Muscle of arm (tissue), 14 donors: ENCODE results near the gene EPPIN. TPM values are rescaled to one million over a fixed set of nuclear protein-coding genes. Genes with fewer than 3 reads are reported as not detected.
"Not testable (repeated sequence)": the region's sequence is repeated elsewhere in the genome, so short reads cannot be mapped to it uniquely, and the experiment has no call there.

Experiments
- DNase-seq: peaks from one replicate; pipeline ENCODE4 v3.0.0-alpha.2; 2013
- long read RNA-seq, 11 donors: transcript quantifications; one replicate each; lab custom pipeline, GENCODE V29; 2026
- polyA plus RNA-seq, 12 donors: library from polyadenylated mRNA; unstranded; fragments of 120-200 nt; gene quantifications; one replicate each; pipeline ENCODE4 v1.2.1, GENCODE V29; 2013; ENCODE audit not compliant: insufficient read length in 12 of 12

Gene EPPIN
- under 1 TPM in 2 of 12 donors, not detected in 10; 0.07 to 0.11 TPM for polyA plus RNA-seq
- long read RNA-seq, donor 1 = 0 reads
- long read RNA-seq, donor 2 = 0 reads
- long read RNA-seq, donor 3 = 0 reads
- long read RNA-seq, donor 4 = 0 reads
- long read RNA-seq, donor 5 = 0 reads
- long read RNA-seq, donor 6 = 0 reads
- long read RNA-seq, donor 7 = 0 reads
- long read RNA-seq, donor 8 = 0 reads
- long read RNA-seq, donor 9 = 0 reads
- long read RNA-seq, donor 10 = 0 reads
- long read RNA-seq, donor 11 = 0 reads

DNA sequence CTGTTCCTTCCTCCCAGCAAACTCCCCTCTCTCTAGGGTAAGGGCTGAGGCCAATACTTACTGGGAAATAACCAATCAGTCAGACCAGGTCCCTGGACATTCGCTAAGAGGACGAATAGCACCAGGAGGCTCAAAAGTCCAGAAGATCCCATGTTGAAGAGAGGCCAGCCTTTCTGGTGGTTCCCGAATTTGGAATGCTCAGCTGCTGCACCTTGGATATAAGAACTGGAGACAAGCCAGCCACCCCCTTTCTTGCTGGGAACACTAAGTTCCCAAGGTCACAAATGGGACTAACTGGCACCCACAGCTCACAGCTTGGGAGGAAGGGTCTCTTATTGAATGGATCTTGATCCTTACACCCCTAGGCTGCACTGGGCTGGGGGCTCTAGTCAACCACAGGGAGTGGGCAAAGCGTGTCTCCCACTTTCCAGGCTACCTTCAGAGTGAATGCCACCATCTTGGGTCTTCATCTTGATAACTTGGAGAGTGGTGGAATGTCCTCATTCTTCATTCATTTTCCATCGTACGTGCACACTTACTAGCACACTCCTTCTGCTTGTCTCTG is at the start of gene EPPIN:
EPPIN (minus strand) TSS at position 196 of the 565 bp plus-strand sequence; CDS start at position 152, 44 bp downstream.
- DNase-seq = no peak

- DNase-seq = no peak
These were observed 48.0 kb upstream of the EPPIN start for GRCh38 chr20:45595235-45595634.

GRCh38 chr20:45593498-45593897 is 46.3 kb upstream of the EPPIN start:
- DNase-seq = no peak

GRCh38 chr20:45592574-45593189 is 45.5 kb upstream of the EPPIN start:
- no peak for DNase-seq

DNA sequence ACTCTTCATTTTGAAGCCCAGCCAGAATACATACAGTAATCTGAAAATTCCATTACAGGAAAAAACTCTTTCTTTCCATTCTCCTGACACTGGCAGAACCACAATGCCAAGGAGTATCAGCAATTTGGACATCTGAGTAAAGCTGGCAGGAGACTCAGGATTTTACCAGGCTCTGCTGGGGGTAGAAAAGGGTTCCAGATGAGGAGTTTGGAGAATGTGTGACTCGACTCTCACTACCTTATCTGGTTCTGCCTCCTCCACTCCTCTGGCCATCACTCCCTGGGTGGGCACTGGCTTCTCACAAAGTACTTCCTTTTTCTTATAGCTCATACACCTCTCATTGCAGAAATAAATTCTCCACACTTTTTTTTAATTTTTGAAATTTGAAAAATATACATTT is 42.5 kb upstream of the EPPIN start:
- DNase-seq = no peak

- no peak for DNase-seq
These were observed 41.6 kb upstream of the EPPIN start for GRCh38 chr20:45588800-45589199.

DNA sequence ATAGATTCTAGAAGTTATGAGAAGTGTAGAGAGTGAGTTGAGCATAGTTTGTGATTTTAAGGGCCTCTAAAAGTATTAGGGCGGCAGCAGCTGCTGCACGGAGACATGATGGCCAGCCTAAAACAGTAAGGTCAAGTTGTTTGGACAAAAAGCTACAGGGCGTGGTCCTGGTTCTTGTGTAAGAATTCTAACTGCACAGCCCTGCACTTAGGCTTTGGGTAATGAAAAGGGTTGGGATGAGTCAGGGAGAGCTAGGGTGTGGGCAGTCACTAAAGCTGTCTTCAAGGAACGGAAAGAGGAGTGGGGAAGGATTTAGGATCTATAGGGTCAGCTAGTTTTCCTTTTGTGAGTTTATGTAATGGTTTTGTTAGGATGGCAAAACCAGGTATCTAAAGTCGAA is 38.8 kb upstream of the EPPIN start:
- not testable (repeated sequence) for DNase-seq

- not testable (repeated sequence) for DNase-seq
These were observed 37.1 kb upstream of the EPPIN start for GRCh38 chr20:45584294-45584693.

- DNase-seq = no peak
These were observed 36.3 kb upstream of the EPPIN start for GRCh38 chr20:45583502-45583901.

DNA sequence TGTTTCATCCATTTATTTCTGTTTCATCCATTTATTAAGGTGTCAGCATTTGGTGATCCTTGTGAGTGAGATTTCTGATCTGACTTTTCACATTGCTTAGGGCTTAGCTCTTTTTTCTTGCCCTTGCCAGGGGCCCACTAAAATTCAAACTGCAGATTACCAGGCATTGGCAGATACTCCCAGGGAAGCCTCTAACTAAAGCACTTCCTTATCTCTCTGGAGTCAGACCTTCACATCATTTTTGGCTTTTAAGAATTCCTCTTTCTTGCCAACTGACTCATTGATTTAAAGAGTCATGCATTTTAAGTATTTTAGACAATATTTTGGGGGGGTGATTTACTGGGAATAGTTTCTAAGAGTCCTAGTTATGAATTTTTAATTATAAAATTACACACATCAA is 34.5 kb upstream of the EPPIN start:
- no peak for DNase-seq

DNA sequence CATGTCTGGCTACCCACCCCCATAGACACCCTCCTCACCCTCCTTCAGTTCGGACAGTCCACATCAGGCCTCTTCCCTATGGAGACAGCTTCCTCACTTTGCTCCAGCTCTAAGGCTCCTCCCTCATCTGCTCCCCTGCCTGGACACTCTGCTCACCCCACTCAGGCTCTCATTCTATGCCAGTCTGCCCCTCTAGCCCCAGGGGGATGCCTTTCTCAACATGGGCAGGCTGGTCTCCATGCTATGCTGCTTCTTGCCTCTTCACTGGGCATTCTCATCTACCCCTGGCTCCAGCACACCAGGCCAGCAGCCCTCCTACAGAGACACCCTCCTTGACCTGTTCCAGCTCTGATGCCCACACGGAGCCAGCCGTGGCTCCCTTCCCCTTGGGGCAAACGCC is 32.0 kb upstream of the EPPIN start, which contains the start of gene WFDC8:
WFDC8 (minus strand) TSS at position 101 of the 400 bp plus-strand sequence; CDS start at position 64, 37 bp downstream.
- no peak for DNase-seq

DNA sequence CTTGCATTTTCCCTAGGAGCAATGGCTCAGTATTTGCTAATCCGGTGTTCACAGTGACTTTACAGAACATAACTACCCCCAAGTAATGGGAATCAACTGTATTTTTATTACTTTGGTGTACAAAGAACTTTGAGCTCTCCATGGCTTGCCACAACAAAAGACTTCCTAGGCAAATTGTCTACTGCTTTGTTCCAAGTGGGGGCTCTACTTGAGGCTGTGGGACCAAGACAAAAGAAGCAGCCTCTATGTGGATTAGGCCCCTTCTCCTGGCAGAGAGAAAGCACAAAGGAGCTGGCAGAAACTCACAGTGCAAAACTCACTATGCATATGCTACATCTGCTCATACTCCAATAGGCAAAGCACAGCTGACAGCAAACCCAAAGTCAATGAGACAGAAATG is 31.0 kb upstream of the EPPIN start:
- no peak for DNase-seq

DNA sequence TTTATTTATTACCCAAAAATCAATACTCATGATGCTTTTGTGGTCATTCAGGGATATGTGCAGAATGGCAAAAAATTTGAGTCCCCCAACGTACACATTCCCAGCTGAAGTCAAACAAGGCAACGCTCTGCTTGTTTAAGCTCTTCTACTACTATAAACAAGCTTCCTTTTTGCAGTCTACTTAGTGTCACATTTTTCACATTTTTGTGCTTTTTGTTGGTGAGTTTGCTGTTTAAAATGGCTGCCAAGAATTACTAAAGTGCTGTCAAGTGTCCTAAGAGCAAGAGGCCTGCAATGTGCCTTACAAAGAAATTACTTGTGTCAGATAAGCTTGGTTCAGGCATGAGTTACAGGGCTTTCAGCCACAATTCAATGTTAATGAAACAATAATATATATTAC is 29.8 kb upstream of the EPPIN start:
- no peak for DNase-seq

DNA sequence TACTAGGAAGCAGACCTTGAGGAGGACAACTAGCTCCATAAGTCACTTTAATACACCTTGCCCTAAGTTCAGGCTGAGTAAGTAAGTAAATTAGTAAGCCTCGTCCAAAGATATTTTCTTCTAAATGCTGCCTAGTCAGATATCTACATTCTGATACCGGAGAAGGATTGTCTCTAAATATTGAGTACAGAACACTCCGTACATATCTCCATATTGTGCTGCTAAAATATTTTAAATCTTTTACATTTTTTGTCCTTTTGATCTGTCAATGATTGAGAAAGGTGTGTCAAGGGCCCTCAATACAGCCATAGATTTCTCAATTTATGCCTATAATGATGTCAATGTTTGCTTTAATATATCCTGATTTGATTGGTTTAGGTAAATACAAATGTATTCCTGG is 28.7 kb upstream of the EPPIN start:
- no peak for DNase-seq

GRCh38 chr20:45569650-45570049 is 22.4 kb upstream of the EPPIN start:
- DNase-seq = not testable (repeated sequence)

GRCh38 chr20:45564760-45565276 is 17.6 kb upstream of the EPPIN start:
- no peak for DNase-seq

- DNase-seq = no peak
These were observed 8.0 kb upstream of the EPPIN start for GRCh38 chr20:45555198-45555597.

- DNase-seq = no peak
These were observed 5.3 kb upstream of the EPPIN start for GRCh38 chr20:45552456-45552855.

DNA sequence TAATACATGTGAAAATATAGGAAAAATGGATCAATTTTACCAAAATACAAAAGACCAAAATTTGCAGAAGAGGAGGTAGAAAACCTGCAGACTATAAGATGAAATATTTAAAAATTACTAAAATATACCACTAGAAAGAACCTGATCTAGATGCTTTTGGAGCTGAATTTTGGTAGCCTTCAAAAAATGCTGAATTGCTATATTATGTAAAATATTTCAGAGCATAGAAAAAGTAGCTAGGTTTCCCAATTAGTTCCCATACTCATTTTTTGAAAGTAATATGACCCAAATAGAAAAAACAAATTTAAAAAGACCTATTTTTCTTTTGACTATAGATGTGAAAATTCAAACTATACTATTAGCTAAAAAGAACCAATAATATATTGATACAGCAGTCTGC is 3.6 kb upstream of the EPPIN start:
- no peak for DNase-seq

GRCh38 chr20:45548410-45548809 is 1.2 kb upstream of the EPPIN start:
- no peak for DNase-seq

DNA sequence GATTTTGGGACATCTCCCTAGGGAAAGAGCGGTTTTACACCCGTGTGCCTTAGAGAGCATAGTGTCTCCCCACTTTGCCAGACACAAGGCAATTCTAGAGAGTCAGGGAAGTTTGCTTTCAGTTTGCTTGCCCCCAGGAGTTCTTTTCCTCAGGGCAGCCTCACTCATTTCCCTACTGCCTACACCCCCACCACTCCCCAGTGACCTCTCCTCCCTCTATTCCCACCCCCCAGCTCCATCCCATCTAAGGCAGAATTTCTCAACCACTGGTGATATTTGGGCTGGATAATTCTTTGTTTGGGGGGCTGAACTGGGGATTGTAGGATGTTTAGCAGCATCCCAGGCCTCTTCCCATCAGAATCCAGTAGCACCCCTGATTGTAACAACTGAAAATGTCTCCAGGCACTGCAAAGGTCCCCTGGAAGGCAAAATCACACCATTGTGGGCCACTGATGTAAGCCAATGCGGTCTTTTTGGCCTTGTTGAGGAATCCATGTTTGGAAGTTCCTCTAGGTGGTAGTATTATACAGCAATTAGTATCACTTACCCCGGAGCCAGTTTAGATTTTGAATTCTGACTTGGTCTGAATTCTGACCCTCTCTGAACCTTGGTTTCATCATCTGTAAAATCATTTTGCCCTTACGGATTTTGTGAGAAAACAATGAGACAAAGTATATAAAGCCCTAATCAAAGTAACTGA is 1.3 kb downstream of the EPPIN start:
- DNase-seq = peak; percentile 9

DNA sequence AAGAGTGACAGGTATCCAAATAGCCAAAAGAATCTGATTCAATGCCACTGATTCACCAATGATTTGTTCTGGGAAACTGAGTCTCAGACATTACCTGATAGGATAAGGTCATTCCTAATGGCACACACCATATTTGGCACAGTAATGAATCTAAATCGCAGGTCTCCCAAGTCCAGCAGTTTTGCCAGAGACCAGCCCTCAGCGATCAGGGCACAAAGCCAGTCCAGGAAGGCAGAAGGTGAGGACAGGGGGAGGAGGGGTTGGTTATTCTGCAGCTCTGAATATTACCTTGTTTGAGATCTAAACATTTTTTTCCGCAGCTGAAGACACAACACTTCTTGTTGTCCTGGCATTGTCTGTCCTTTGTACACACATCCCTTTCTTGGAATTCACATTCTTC is 1.9 kb downstream of the EPPIN start:
- no peak for DNase-seq
